HepG2 (cell line): Measurements from ENCODE around the gene NOP56. TPM values are rescaled to one million over a fixed set of nuclear protein-coding genes. Genes with fewer than 3 reads are reported as not detected.

Experiments used
- AGO2 ChIP-seq: fragments of 200-400 bp; formaldehyde crosslinking; optimal IDR thresholded peaks from 2 replicates; pipeline ENCODE3; 2017; ENCODE audit warnings: mild to moderate bottlenecking, low read depth, low read length, moderate library complexity
- ARID2 ChIP-seq: sonication (generic); formaldehyde crosslinking; IDR thresholded peaks from 2 replicates; pipeline ENCODE4 v1.8.1; 2022; ENCODE audit warnings: mild to moderate bottlenecking, missing genetic modification reagents, borderline replicate concordance
- CENPBD1 ChIP-seq: sonication (generic); formaldehyde crosslinking; IDR thresholded peaks from 2 replicates; pipeline ENCODE4 v1.8.0; 2022; ENCODE audit warnings: missing genetic modification reagents, low read depth, mild to moderate bottlenecking, borderline replicate concordance
- CSRNP1 ChIP-seq: sonication (generic); formaldehyde crosslinking; IDR thresholded peaks from 2 replicates; pipeline ENCODE4 v1.8.1; 2023; ENCODE audit warnings: mild to moderate bottlenecking, missing genetic modification reagents
- GABPA ChIP-seq, 2 experiments: IDR thresholded peaks; 2 replicates each; pipeline ENCODE4 v1.6.1; 2011 to 2016; ENCODE audit warnings: low read depth in 2 of 2, low read length in 1 of 2, missing biosample characterization in 1 of 2, missing genetic modification characterization in 1 of 2
- GLMP ChIP-seq: sonication (generic); formaldehyde crosslinking; IDR thresholded peaks from 2 replicates; pipeline ENCODE4 v1.9.0; 2021; ENCODE audit warnings: missing genetic modification reagents, mild to moderate bottlenecking, borderline replicate concordance
- HNRNPL ChIP-seq: fragments of 200-400 bp; formaldehyde crosslinking; IDR thresholded peaks from 2 replicates; pipeline ENCODE4 v1.6.1; 2017; ENCODE audit warnings: mild to moderate bottlenecking, low read depth, low read length
- MEIS1 ChIP-seq: sonication (generic); formaldehyde crosslinking; IDR thresholded peaks from 2 replicates; pipeline ENCODE4 v1.9.0; 2021; ENCODE audit warnings: mild to moderate bottlenecking, missing genetic modification reagents, moderate library complexity, borderline replicate concordance
- POLR2G ChIP-seq: fragments of 200-400 bp; formaldehyde crosslinking; IDR thresholded peaks from 2 replicates; pipeline ENCODE4 v1.6.1; 2018; ENCODE audit warnings: mild to moderate bottlenecking, low read depth, low read length, moderate library complexity
- RBFOX2 ChIP-seq: fragments of 200-400 bp; formaldehyde crosslinking; IDR thresholded peaks from 2 replicates; pipeline ENCODE4 v1.6.1; 2017; ENCODE audit warnings: low read depth, mild to moderate bottlenecking, low read length
- SIN3B ChIP-seq: fragments of 150-350 bp; IDR thresholded peaks from 2 replicates; pipeline ENCODE4 v1.6.1; 2014; ENCODE audit warnings: low read length
- SOX13 ChIP-seq, 3 experiments: fragments of 450-650 bp in 1 of 3; sonication (generic) in 1 of 3; formaldehyde crosslinking in 1 of 3; IDR thresholded peaks in 2 of 3; conservative IDR thresholded peaks in 1 of 3; 2 replicates each; pipeline versions ENCODE4 v1.5.0 to v1.6.1; 2016 to 2020; ENCODE audit warnings: antibody characterized with exemption in 1 of 3, mild to moderate bottlenecking in 1 of 3, missing compliant biosample characterization in 1 of 3, missing genetic modification reagents in 1 of 3, moderate library complexity in 1 of 3
- ZFY ChIP-seq: sonication (generic); formaldehyde crosslinking; IDR thresholded peaks from 2 replicates; pipeline ENCODE4 v1.4.0; 2020; ENCODE audit warnings: missing genetic modification reagents
- ZKSCAN8 ChIP-seq: IDR thresholded peaks from 2 replicates; pipeline ENCODE4 v1.6.1; 2016; ENCODE audit warnings: borderline replicate concordance, missing genetic modification reagents, missing compliant biosample characterization
- ZNF253 ChIP-seq: sonication (generic); formaldehyde crosslinking; IDR thresholded peaks from 2 replicates; pipeline ENCODE4 v1.8.0; 2022; ENCODE audit warnings: mild to moderate bottlenecking, missing genetic modification reagents, borderline replicate concordance
- ZNF333 ChIP-seq: sonication (generic); formaldehyde crosslinking; IDR thresholded peaks from 2 replicates; pipeline ENCODE4 v1.4.0; 2020; ENCODE audit warnings: mild to moderate bottlenecking, missing genetic modification reagents, borderline replicate concordance
- ZNF343 ChIP-seq: sonication (generic); formaldehyde crosslinking; IDR thresholded peaks from 2 replicates; pipeline ENCODE4 v1.4.0; 2020; ENCODE audit warnings: mild to moderate bottlenecking, missing genetic modification reagents
- polyA plus RNA-seq, 8 experiments: library from polyadenylated mRNA; depleted of rRNA in 3 of 8; stranded (reverse) in 7 of 8; unstranded in 1 of 8; fragments of >200 nt; fragmentation: Illumina TruSeq in 4 of 8; extraction: Trizol in 4 of 8; gene quantifications; 2 replicates each; pipeline versions ENCODE4 v1.2.1 to v1.2.3, GENCODE V29; 2011 to 2016; ENCODE audit warnings: low read depth in 4 of 8, missing spikeins in 1 of 8, mixed read lengths in 1 of 8; ENCODE audit not compliant: insufficient read depth in 1 of 8
- total RNA-seq, 5 experiments: library from RNA; depleted of rRNA; stranded (reverse); fragments of >200 nt; fragmentation: Illumina TruSeq; extraction: Trizol; gene quantifications; 2 replicates each; pipeline ENCODE4 v1.2.3, GENCODE V29; 2016; ENCODE audit warnings: low read depth in 1 of 5
- TF ChIP-seq, protein P1 (sequence below): sonication (generic); formaldehyde crosslinking; IDR thresholded peaks from 2 replicates; pipeline ENCODE4 v1.5.1; 2020; ENCODE audit warnings: mild to moderate bottlenecking, missing genetic modification reagents
- TF ChIP-seq, protein P2 (sequence below): sonication (generic); formaldehyde crosslinking; conservative IDR thresholded peaks from 2 replicates; pipeline ENCODE4 v1.4.0; 2020; ENCODE audit warnings: missing genetic modification reagents
- TF ChIP-seq, protein P3 (sequence below): sonication (generic); formaldehyde crosslinking; IDR thresholded peaks from 2 replicates; pipeline ENCODE4 v1.8.1; 2023; ENCODE audit warnings: missing genetic modification reagents, mild to moderate bottlenecking, borderline replicate concordance

Gene NOP56
- total and polyA plus RNA-seq, 2 of the 13 experiments (the other 11 are each of a cell fraction or from before 2014, with no cell fraction given): 369 to 1,116 TPM

- TF ChIP-seq CENPBD1 (CRISPR knock-in tag): no peak
- TF ChIP-seq ZNF333 (CRISPR knock-in tag): no peak
- TF ChIP-seq POLR2G: peak; percentile 9; the same call in 1 of the 2 replicates
- no peak for TF ChIP-seq MEIS1 (CRISPR knock-in tag)
- TF ChIP-seq AGO2: peak; percentile 56
- no peak for TF ChIP-seq GABPA (IDR thresholded peaks at IDR 0.05; ENCODE audit: low read depth, low read length)
- TF ChIP-seq GABPA (CRISPR knock-in tag; IDR thresholded peaks at IDR 0.05; ENCODE audit: low read depth): no peak
- TF ChIP-seq RBFOX2: peak; percentile 72
- TF ChIP-seq ZKSCAN8: no peak
- TF ChIP-seq SIN3B: no peak
- TF ChIP-seq, protein P1, sequence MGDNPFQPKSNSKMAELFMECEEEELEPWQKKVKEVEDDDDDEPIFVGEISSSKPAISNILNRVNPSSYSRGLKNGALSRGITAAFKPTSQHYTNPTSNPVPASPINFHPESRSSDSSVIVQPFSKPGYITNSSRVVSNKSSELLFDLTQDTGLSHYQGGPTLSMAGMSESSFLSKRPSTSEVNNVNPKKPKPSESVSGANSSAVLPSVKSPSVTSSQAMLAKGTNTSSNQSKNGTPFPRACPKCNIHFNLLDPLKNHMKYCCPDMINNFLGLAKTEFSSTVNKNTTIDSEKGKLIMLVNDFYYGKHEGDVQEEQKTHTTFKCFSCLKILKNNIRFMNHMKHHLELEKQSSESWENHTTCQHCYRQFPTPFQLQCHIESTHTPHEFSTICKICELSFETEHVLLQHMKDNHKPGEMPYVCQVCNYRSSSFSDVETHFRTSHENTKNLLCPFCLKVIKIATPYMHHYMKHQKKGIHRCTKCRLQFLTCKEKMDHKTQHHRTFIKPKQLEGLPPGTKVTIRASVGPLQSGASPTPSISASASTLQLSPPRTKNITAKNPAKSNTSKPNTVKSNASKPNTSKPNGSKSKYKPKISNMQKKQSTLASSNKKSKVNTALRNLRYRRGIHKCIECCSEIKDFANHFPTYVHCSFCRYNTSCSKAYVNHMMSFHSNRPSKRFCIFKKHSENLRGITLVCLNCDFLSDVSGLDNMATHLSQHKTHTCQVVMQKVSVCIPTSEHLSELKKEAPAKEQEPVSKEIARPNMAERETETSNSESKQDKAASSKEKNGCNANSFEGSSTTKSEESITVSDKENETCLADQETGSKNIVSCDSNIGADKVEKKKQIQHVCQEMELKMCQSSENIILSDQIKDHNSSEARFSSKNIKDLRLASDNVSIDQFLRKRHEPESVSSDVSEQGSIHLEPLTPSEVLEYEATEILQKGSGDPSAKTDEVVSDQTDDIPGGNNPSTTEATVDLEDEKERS (CRISPR knock-in tag): no peak
- TF ChIP-seq SOX13 (IDR thresholded peaks at IDR 0.05): no peak
- TF ChIP-seq SOX13 (CRISPR knock-in tag; conservative IDR thresholded peaks at IDR 0.05 in 1 of 2, IDR thresholded peaks at IDR 0.05 in 1 of 2): 0 out of 4 replicates have a peak, but pooled peaks of 1 of the 2 experiments have one; percentile 2
- no peak for TF ChIP-seq CSRNP1 (CRISPR knock-in tag)
- TF ChIP-seq ARID2 (CRISPR knock-in tag): no peak
- TF ChIP-seq HNRNPL: no peak
- TF ChIP-seq ZNF343 (CRISPR knock-in tag): no peak
- TF ChIP-seq, protein P2, sequence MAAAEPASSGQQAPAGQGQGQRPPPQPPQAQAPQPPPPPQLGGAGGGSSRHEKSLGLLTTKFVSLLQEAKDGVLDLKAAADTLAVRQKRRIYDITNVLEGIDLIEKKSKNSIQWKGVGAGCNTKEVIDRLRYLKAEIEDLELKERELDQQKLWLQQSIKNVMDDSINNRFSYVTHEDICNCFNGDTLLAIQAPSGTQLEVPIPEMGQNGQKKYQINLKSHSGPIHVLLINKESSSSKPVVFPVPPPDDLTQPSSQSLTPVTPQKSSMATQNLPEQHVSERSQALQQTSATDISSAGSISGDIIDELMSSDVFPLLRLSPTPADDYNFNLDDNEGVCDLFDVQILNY (CRISPR knock-in tag): no peak
- TF ChIP-seq GLMP: no peak
- TF ChIP-seq ZFY (CRISPR knock-in tag): 0 out of 2 replicates have a peak, but pooled peaks have one; percentile 7
- TF ChIP-seq, protein P3, sequence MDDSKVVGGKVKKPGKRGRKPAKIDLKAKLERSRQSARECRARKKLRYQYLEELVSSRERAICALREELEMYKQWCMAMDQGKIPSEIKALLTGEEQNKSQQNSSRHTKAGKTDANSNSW (CRISPR knock-in tag): no peak
- TF ChIP-seq ZNF253: no peak
These were observed 4.8 kb downstream of the NOP56 start (continued) for GRCh38 chr20:2657241-2657640.
